GM18951 (cell line): ENCODE measurements around the gene AMMECR1L.
"Not testable (repeated sequence)": the region's sequence is repeated elsewhere in the genome, so short reads cannot be mapped to it uniquely, and the experiment has no call there.

Experiments used
- POLR2A ChIP-seq: IDR thresholded peaks from 4 replicates; pipeline ENCODE4 v1.6.1; 2011; ENCODE audit warnings: mild to moderate bottlenecking; ENCODE audit not compliant: insufficient read length, insufficient read depth; ENCODE audit errors: extremely low read depth
- in situ Hi-C: fragments of 300-500 bp; cut with MboI; formaldehyde crosslinking; loops from one replicate; pipeline ENCODE4 v1.12.0; 2022; ENCODE audit warnings: low sequenced_read_pairs, mixed read lengths, inconsistent platforms; ENCODE audit not compliant: unreplicated experiment

The AMMECR1L gene

GRCh38 chr2:127844973-127845372, 40.8 kb downstream of the AMMECR1L start:
- in situ Hi-C loops = no loop called here
- no peak for TF ChIP-seq POLR2A

GRCh38 chr2:127843677-127844076, 42.1 kb downstream of the AMMECR1L start:
- no peak for TF ChIP-seq POLR2A
- in situ Hi-C loops = no loop called here

- no peak for TF ChIP-seq POLR2A
- in situ Hi-C loops = no loop called here
These were observed 44.1 kb downstream of the AMMECR1L start for GRCh38 chr2:127841466-127842178.

GRCh38 chr2:127840893-127841292, 44.9 kb downstream of the AMMECR1L start:
- no peak for TF ChIP-seq POLR2A
- in situ Hi-C loops = no loop called here

- in situ Hi-C loops = no loop called here
- no peak for TF ChIP-seq POLR2A
These were observed 50.8 kb downstream of the AMMECR1L start for GRCh38 chr2:127834951-127835350.

- in situ Hi-C loops = no loop called here
- no peak for TF ChIP-seq POLR2A
These were observed 55.9 kb downstream of the AMMECR1L start for GRCh38 chr2:127829845-127830246.

- in situ Hi-C loops = not testable (repeated sequence)
These were observed 59.0 kb downstream of the AMMECR1L start for GRCh38 chr2:127826708-127827107.

GRCh38 chr2:127826047-127826446, 59.7 kb downstream of the AMMECR1L start:
- in situ Hi-C loops = no loop called here
- no peak for TF ChIP-seq POLR2A

GRCh38 chr2:127820080-127820668, 65.6 kb downstream of the AMMECR1L start:
- TF ChIP-seq POLR2A = no peak
- in situ Hi-C loops = no loop called here

GRCh38 chr2:127818794-127819425, 66.8 kb downstream of the AMMECR1L start:
- in situ Hi-C loops = no loop called here
- no peak for TF ChIP-seq POLR2A

GRCh38 chr2:127818241-127818640, 67.5 kb downstream of the AMMECR1L start:
- in situ Hi-C loops = no loop called here
- no peak for TF ChIP-seq POLR2A

- in situ Hi-C loops = no loop called here
- no peak for TF ChIP-seq POLR2A
These were observed 71.1 kb downstream of the AMMECR1L start for GRCh38 chr2:127814677-127815076.

GRCh38 chr2:127812441-127812840, 73.3 kb downstream of the AMMECR1L start:
- in situ Hi-C loops = not testable (repeated sequence)
